ENCODE data around the gene NXPE3.
A peak's percentile ranks its signal among the peaks of the same experiment; 100 is the strongest.
"Not testable (repeated sequence)": the region's sequence is repeated elsewhere in the genome, so short reads cannot be mapped to it uniquely, and the experiment has no call there.

Gene NXPE3

GRCh38 chr3:101777745-101778281, 1.2 kb upstream of the NXPE3 start:
- not testable (repeated sequence) for H3K9ac ChIP-seq (ENCODE audit: low read length); H3K27me3 ChIP-seq (ENCODE audit: control insufficient read depth, insufficient read depth, low read length); H3K4me3 ChIP-seq (ENCODE audit: low read depth, low read length); H3K9me3 ChIP-seq (ENCODE audit: control insufficient read depth, insufficient read depth, low read depth, low read length); H3K36me3 ChIP-seq (ENCODE audit: control insufficient read depth, insufficient read depth, low read length); H3K27ac ChIP-seq (ENCODE audit: low read depth, low read length)
- peaks cover 25% of the 10 kb centered on the region for H3K4me1 ChIP-seq (ENCODE audit: control insufficient read depth, insufficient read depth, low read length)

- peak overlapping the region; percentile 78 for H3K4me3 ChIP-seq (ENCODE audit: low read depth, low read length)
- H3K4me1 ChIP-seq (ENCODE audit: control insufficient read depth, insufficient read depth, low read length): peaks cover 25% of the 10 kb centered on the region
- H3K36me3 ChIP-seq (ENCODE audit: control insufficient read depth, insufficient read depth, low read length): peaks cover 4% of the 10 kb centered on the region
- H3K9ac ChIP-seq (ENCODE audit: low read length): peak overlapping the region; percentile 58
- no peak overlapping the region for H3K27ac ChIP-seq (ENCODE audit: low read depth, low read length)
- H3K9me3 ChIP-seq (ENCODE audit: control insufficient read depth, insufficient read depth, low read depth, low read length): no peaks in the 10 kb centered on the region
- H3K27me3 ChIP-seq (ENCODE audit: control insufficient read depth, insufficient read depth, low read length): peaks cover 9% of the 10 kb centered on the region; the same call in 1 of the 2 replicates
Measured at GRCh38 chr3:101778385-101779046, 495 bp upstream of the NXPE3 start.

DNA sequence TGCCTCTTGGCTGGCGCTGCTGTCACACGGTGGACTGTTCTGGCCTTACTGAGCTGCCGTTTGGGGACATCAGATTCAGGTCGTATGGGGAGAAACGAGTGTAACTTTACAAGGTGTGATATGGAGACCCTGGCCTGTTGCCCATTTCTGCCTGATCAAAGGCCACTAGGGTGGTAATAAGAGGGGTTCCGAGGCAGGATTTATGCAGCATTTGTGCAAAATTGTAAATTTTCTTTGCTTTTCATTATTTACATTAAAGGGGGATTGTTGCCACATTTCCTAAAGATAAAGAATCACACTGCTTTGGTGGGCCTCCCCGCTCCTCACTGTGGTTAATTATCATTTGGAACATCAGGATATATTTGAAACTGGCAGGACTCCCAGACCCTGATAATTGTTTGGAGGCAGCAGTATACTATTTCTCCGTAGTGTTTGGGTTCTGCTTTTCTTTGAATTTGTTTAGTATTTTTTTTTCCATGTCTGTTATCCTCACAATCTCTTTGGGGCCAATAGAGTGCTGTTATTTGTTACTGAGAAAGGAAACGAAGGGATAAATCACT, 891 bp downstream of the NXPE3 start:
- H3K9ac ChIP-seq (ENCODE audit: low read length): peak overlapping the region; percentile 64
- peaks cover 25% of the 10 kb centered on the region for H3K4me1 ChIP-seq (ENCODE audit: control insufficient read depth, insufficient read depth, low read length)
- peaks cover 18% of the 10 kb centered on the region for H3K36me3 ChIP-seq (ENCODE audit: control insufficient read depth, insufficient read depth, low read length)
- peaks cover 9% of the 10 kb centered on the region; the same call in 1 of the 2 replicates for H3K27me3 ChIP-seq (ENCODE audit: control insufficient read depth, insufficient read depth, low read length)
- no peak overlapping the region for H3K27ac ChIP-seq (ENCODE audit: low read depth, low read length)
- peak overlapping the region; percentile 78 for H3K4me3 ChIP-seq (ENCODE audit: low read depth, low read length)
- no peaks in the 10 kb centered on the region for H3K9me3 ChIP-seq (ENCODE audit: control insufficient read depth, insufficient read depth, low read depth, low read length)

GRCh38 chr3:101780661-101781060, 1.6 kb downstream of the NXPE3 start:
- Histone ChIP-seq H3K9ac (ENCODE audit: low read length) (peak overlapping the region; percentile 51), H3K27me3 (ENCODE audit: control insufficient read depth, insufficient read depth, low read length) (peaks cover 9% of the 10 kb centered on the region; the same call in 1 of the 2 replicates), H3K36me3 (ENCODE audit: control insufficient read depth, insufficient read depth, low read length) (peaks cover 25% of the 10 kb centered on the region), H3K4me1 (ENCODE audit: control insufficient read depth, insufficient read depth, low read length) (peaks cover 25% of the 10 kb centered on the region), H3K27ac (ENCODE audit: low read depth, low read length) (0 out of 2 replicates have a peak overlapping the region, but pooled peaks have one; percentile 28), H3K4me3 (ENCODE audit: low read depth, low read length) (peak overlapping the region; percentile 78; the same call in 1 of the 2 replicates), H3K9me3 (ENCODE audit: control insufficient read depth, insufficient read depth, low read depth, low read length) (no peaks in the 10 kb centered on the region)

DNA sequence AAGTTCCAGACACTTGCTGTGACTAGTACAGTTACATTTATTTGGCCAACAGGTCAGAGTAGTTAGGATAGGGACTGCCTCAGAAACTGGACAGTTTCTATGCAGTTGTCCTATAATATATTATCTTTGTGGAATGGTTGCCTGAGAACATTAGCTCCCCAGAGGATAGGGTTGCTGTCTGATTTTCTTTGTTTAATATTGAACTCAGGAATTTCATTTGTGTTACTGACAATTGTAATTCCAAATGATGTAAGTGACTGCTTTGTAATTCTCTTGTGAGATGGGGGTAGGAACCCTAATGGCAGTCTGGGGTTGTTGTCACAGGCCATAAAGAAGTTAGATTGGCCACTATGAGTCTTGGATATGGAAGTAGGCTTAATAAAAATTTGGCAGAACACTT, 2.2 kb downstream of the NXPE3 start:
- Histone ChIP-seq H3K27me3 (ENCODE audit: control insufficient read depth, insufficient read depth, low read length) (peaks cover 9% of the 10 kb centered on the region; the same call in 1 of the 2 replicates), H3K36me3 (ENCODE audit: control insufficient read depth, insufficient read depth, low read length) (peaks cover 30% of the 10 kb centered on the region), H3K27ac (ENCODE audit: low read depth, low read length) (0 out of 2 replicates have a peak overlapping the region, but pooled peaks have one; percentile 28), H3K4me3 (ENCODE audit: low read depth, low read length) (peak overlapping the region; percentile 78; the same call in 1 of the 2 replicates), H3K9ac (ENCODE audit: low read length) (no peak overlapping the region), H3K9me3 (ENCODE audit: control insufficient read depth, insufficient read depth, low read depth, low read length) (no peaks in the 10 kb centered on the region), H3K4me1 (ENCODE audit: control insufficient read depth, insufficient read depth, low read length) (peaks cover 25% of the 10 kb centered on the region)

GRCh38 chr3:101784855-101785613, 6.0 kb downstream of the NXPE3 start:
- H3K9ac ChIP-seq (ENCODE audit: low read length): no peak overlapping the region
- H3K4me1 ChIP-seq (ENCODE audit: control insufficient read depth, insufficient read depth, low read length): peaks cover 18% of the 10 kb centered on the region
- H3K9me3 ChIP-seq (ENCODE audit: control insufficient read depth, insufficient read depth, low read depth, low read length): no peaks in the 10 kb centered on the region
- H3K27ac ChIP-seq (ENCODE audit: low read depth, low read length): no peak overlapping the region
- peaks cover 60% of the 10 kb centered on the region for H3K36me3 ChIP-seq (ENCODE audit: control insufficient read depth, insufficient read depth, low read length)
- H3K4me3 ChIP-seq (ENCODE audit: low read depth, low read length): no peak overlapping the region
- H3K27me3 ChIP-seq (ENCODE audit: control insufficient read depth, insufficient read depth, low read length): no peaks in the 10 kb centered on the region

DNA sequence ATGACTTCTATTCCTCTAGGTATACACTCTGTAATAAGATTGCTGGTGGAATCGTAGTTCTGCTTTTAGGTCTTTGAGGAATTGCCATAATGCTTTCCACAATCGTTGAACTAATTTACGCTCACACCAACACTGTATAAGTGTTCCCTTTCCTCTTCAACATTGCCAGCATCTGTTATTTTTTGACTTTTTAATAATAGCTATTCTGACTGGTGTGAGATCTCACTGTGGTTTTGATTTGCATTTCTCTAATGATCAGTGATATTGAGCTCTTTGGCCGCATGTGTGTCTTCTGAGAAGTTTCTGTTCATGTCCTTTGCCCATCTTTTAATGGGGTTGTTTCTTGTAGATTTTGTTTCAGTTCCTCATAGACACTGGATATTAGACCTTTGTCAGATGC, 12.8 kb downstream of the NXPE3 start:
- Histone ChIP-seq H3K36me3 (ENCODE audit: control insufficient read depth, insufficient read depth, low read length) (peaks cover 53% of the 10 kb centered on the region), H3K4me3 (ENCODE audit: low read depth, low read length) (no peak overlapping the region), H3K9me3 (ENCODE audit: control insufficient read depth, insufficient read depth, low read depth, low read length) (peaks cover 6% of the 10 kb centered on the region; the same call in 1 of the 2 replicates), H3K27me3 (ENCODE audit: control insufficient read depth, insufficient read depth, low read length) (no peaks in the 10 kb centered on the region), H3K4me1 (ENCODE audit: control insufficient read depth, insufficient read depth, low read length) (no peaks in the 10 kb centered on the region), H3K27ac (ENCODE audit: low read depth, low read length) (no peak overlapping the region), H3K9ac (ENCODE audit: low read length) (no peak overlapping the region)

GRCh38 chr3:101796077-101796680, 17.2 kb downstream of the NXPE3 start:
- H3K36me3 ChIP-seq (ENCODE audit: control insufficient read depth, insufficient read depth, low read length): peaks cover 20% of the 10 kb centered on the region
- H3K27me3 ChIP-seq (ENCODE audit: control insufficient read depth, insufficient read depth, low read length): no peaks in the 10 kb centered on the region
- no peak overlapping the region for H3K27ac ChIP-seq (ENCODE audit: low read depth, low read length)
- no peak overlapping the region for H3K9ac ChIP-seq (ENCODE audit: low read length)
- H3K4me1 ChIP-seq (ENCODE audit: control insufficient read depth, insufficient read depth, low read length): peaks cover 8% of the 10 kb centered on the region; the same call in 1 of the 2 replicates
- H3K9me3 ChIP-seq (ENCODE audit: control insufficient read depth, insufficient read depth, low read depth, low read length): peaks cover 6% of the 10 kb centered on the region; the same call in 1 of the 2 replicates
- H3K4me3 ChIP-seq (ENCODE audit: low read depth, low read length): no peak overlapping the region

DNA sequence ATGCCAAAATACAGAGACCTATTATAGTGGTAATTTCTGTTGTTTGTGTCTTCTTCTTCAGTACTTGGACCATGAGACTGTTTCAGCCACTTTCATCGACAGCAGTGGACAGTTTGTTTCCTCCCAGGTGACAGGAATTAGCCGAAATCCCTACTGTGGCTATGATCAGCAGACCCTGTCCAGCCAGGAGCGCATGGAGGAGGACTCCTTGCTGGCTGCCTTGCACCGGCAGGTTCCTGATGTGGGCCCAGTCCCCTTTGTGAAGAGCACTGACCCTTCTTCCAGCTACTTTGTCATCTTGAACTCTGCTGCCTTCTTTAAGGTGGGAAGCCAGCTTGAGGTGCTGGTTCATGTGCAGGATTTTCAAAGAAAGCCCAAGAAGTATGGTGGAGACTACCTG, 22.2 kb downstream of the NXPE3 start:
- H3K36me3 ChIP-seq (ENCODE audit: control insufficient read depth, insufficient read depth, low read length): peaks cover 26% of the 10 kb centered on the region
- no peaks in the 10 kb centered on the region for H3K27me3 ChIP-seq (ENCODE audit: control insufficient read depth, insufficient read depth, low read length)
- H3K9ac ChIP-seq (ENCODE audit: low read length): no peak overlapping the region
- H3K4me3 ChIP-seq (ENCODE audit: low read depth, low read length): no peak overlapping the region
- no peaks in the 10 kb centered on the region for H3K9me3 ChIP-seq (ENCODE audit: control insufficient read depth, insufficient read depth, low read depth, low read length)
- H3K4me1 ChIP-seq (ENCODE audit: control insufficient read depth, insufficient read depth, low read length): peaks cover 11% of the 10 kb centered on the region; the same call in 1 of the 2 replicates
- H3K27ac ChIP-seq (ENCODE audit: low read depth, low read length): no peak overlapping the region

- H3K9me3 ChIP-seq (ENCODE audit: control insufficient read depth, insufficient read depth, low read depth, low read length): no peaks in the 10 kb centered on the region
Measured at GRCh38 chr3:101802179-101802578, 23.2 kb downstream of the NXPE3 start.

More at GRCh38 chr3:101802179-101802578, 23.2 kb downstream of the NXPE3 start:
- Histone ChIP-seq H3K4me1 (ENCODE audit: control insufficient read depth, insufficient read depth, low read length) (peaks cover 11% of the 10 kb centered on the region; the same call in 1 of the 2 replicates), H3K27me3 (ENCODE audit: control insufficient read depth, insufficient read depth, low read length) (no peaks in the 10 kb centered on the region), H3K4me3 (ENCODE audit: low read depth, low read length) (no peak overlapping the region), H3K36me3 (ENCODE audit: control insufficient read depth, insufficient read depth, low read length) (peaks cover 26% of the 10 kb centered on the region), H3K9ac (ENCODE audit: low read length) (no peak overlapping the region), H3K27ac (ENCODE audit: low read depth, low read length) (no peak overlapping the region)

All from HUES6 (cell line).